GM19025 (cell line): ENCODE measurements around the gene FXR2.

ENCODE experiments used
- ATAC-seq: cut with Tn5 transposase; IDR thresholded peaks from one replicate; pipeline ENCODE4 v1.9.1; 2021; ENCODE audit warnings: mild to moderate bottlenecking, low read depth, moderate library complexity; ENCODE audit not compliant: unreplicated experiment

Gene FXR2

DNA sequence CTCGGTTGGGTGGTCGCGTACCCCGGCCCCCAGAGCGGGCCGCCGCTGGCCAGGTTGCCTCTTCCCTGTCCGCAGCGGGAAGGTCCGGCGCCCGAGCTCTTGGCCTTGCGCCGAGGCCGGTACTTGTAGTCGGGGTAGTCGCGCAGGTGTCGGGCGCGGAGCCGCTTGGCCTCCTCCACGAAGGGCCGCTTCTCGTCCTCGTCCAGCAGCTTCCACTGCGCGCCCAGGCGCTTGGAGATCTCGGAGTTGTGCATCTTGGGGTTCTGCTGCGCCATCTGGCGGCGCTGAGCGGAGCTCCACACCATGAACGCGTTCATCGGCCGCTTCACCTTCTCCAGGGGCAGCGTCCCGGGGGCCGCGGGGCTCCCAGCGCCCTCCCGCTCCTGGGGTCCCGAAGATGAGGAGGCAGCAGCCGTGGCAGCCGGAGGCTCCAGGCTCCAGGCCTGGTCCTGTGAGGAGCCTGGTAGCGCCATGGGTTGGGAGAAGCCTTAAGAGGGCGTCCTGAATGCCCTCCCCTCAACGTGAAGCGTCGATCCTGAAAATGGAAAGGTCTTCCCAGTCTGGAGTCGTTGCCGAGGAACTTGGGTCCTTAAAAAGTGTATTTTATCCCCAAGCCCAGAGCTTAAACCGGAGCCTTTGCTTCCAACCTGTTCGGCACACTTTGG is 25.4 kb downstream of the FXR2 start:
- ATAC-seq = no peak

DNA sequence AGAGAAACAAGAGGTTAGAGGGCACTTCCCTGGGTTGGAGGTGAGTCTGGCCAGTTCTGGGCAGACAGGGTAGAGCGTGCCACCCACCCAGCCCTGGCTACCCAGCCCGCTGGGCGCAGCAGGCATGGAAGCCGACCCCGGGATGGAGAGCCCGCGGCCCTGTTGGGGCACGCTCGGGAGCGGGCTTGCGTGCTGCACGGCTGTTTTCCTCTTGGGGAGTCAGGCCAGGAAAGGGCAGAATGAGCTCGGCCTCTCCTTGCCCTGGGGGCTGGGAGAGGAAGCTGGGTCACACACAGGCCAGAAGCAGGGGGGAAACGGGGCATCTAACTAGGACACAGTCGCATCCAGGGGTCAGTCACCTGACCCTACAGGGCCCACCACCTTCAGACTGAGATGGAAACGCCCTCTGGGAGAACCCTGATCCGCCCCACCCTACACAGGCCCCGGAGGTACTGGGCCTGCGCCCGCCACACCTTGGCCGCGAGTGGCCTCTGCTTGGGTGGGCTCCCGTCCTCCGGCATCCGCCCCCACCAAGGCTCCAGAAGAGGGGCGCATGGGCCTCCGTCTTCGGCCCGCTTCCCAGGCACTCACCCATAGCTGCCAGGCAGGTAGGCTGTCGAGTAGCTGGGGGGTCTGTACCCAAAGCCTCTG is 26.0 kb downstream of the FXR2 start:
- ATAC-seq = no peak

DNA sequence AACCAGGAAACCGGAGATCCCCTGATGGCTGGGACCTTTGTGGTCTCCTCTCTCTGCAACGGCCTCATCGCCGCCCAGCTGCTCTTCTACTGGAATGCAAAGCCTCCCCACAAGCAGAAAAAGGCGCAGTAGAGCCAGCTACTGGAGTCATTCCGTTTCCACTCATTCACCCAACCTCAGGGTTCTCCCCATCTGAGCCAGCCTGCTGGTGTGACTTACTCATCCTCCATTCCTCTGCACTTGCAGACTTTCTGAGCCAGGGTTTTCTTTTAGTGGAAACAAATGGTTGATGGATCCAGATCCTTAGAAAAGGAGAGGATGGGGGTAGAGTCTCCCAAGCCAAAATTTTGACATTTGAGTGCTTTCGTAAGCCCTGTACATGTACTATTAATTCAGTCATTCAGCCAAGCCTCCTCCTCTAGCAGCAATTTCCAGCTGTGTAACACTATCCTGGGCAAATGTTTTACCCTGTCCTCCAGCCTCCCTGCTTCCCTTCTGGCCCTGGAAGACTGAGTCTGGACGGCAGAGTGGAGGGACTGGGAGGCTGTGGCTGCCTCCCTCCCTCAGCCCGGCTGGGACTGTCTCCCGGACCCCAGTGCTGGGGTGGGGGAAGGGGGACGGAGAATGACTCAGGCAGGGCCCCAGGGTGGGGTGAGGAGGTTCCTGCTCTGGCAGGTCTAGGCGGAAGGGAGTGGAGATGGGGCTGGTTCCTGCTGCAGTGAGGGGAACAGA is 27.1 kb downstream of the FXR2 start:
- no peak for ATAC-seq

DNA sequence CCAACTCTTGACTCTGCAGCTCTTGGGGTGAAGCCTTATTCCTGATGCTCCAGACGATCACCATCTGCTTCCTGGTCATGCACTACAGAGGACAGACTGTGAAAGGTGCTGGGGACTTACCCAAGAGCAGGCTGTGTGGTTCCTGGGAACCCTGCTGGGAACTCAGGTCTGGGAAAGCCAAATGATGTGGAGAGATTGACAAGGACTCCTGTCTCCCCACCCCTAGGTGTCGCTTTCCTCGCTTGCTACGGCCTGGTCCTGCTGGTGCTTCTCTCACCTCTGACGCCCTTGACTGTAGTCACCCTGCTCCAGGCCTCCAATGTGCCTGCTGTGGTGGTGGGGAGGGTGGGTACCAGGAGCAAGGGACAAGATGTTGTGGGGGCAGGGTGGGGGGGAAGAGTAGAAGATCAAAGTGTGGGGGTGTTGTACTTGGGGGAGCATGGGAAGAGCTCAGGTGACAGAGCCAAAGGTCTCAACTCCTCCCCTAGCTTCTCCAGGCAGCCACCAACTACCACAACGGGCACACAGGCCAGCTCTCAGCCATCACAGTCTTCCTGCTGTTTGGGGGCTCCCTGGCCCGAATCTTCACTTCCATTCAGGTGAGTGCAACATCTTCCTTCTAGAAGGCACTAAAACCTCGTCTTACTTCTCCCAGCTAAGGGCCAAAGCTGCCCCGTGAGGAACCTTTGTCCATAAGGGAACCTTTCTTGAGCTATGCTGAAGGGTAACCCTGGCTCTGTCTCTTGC is 27.9 kb downstream of the FXR2 start:
- ATAC-seq = no peak

DNA sequence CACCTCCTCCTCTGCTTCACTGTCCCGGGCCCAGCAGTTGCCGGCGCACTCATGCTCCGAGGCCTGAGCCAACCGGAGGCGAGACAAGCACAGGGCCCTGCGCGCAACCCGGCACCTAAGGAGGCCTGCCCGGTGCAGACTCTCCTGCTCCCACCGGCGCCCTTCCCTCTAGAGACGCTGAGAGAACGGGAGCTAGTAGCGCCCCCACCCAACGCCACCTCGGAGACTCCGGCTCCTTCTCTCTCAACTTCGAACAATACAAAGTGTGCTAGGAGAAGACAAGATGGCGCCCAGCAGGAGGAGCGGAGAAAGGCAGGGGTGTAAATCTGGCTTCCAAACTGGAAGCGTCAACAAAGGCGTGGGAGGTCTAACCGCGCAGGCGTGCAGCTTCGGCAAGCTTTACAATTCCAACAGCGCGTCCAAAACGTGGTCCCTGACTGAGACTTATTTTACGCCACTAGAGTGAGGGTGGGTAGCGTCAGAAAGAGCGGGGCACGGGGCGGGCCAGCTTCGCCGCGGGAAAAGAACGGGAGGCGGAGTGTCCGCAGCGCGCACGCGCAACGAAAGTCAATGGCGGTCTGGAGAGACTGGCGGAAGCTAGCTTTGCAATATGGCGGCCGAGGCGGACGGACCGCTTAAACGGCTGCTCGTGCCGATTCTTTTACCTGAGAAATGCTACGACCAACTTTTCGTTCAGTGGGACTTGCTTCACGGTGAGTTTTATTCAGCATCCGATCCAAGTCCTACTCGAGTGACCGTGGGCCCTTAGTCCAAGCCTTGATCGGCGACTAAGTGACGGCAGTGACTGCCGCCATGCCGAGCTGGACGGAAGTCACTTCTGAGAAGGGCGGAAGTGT is 31.2 kb downstream of the FXR2 start, which contains the start of gene MPDU1:
Gene MPDU1 (plus strand): TSS at position 600 of the 857 bp plus-strand sequence. CDS start 11 bp downstream, at position 611.
- peak; percentile 70 for ATAC-seq

DNA sequence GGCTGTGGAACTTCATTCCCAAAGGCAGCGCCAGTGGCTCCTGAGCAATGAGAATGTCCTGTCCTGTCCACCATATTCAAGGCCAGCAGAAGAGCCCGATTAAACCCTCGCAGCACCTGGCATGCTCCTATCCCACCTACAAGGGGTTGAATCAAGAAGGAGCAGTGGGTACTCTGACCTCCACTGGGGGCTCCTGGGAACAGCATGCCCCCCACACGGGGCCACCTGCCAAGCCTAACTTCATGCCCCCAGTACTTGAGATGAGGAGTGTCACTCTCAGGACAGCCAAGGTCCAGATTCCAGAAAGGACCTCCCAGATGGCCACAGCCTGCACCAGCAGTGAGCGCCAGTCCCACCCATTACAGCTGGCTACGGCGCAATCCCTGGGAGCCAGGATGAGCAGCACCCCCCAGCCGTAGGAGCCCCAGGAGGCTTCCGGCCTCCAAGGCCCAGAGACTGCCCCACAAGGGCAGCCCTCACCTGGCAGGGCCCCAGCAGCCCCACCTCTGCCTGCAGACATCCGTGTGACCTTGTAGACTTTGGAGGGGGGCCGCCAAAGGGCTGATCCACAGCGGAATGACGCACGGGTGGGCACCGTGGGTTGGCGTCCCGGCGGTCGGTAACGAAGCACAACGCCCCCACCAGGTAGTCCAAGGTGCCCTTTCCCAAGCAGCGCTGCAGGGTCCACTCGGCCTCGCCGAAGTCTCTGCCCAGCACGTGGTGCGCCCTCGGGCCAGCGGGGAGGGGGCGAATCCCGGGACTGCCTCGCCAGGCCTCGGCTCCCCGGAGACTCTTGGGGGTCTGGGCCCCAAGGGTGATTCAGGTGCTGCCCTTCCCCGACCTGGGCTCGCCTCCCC is 32.1 kb downstream of the FXR2 start:
- no peak for ATAC-seq

DNA sequence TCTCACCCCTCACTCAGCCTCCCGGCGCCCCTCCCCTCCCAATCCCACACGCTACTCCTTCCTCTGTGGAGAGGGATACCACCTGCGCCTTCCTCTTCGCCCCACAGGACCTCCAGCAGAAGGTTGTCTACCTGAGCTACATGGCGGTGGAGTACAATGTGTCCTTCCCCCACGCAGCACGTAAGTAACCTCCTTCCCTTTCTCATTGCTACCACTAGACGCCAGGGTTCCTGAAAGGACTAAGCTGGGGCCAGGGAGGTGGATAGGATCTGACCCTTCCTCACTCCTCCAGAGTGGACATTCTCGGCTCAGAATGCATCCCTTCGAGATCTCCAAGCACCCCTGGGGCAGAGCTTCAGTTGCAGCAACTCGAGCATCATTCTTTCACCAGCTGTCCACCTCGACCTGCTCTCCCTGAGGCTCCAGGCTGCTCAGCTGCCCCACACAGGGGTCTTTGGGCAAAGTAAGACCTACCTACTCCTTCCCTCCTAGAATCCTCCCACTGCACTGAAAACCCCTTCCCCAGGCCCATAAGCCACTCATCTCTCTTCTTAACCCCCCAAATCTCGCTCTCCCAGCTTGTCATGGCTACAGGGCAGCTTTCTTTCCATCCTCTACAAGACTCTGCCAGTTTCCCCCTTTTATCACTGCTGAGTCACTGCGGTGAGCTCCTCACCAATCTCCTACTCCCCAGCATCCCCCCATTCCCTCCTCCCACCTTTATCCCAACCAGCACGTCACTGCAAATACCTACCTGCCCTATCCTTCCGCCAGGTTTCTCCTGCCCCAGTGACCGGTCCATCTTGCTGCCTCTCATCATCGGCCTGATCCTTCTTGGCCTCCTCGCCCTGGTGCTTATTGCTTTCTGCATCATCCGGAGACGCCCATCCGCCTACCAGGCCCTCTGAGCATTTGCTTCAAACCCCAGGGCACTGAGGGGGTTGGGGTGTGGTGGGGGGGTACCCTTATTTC is 33.8 kb downstream of the FXR2 start:
- ATAC-seq = no peak

DNA sequence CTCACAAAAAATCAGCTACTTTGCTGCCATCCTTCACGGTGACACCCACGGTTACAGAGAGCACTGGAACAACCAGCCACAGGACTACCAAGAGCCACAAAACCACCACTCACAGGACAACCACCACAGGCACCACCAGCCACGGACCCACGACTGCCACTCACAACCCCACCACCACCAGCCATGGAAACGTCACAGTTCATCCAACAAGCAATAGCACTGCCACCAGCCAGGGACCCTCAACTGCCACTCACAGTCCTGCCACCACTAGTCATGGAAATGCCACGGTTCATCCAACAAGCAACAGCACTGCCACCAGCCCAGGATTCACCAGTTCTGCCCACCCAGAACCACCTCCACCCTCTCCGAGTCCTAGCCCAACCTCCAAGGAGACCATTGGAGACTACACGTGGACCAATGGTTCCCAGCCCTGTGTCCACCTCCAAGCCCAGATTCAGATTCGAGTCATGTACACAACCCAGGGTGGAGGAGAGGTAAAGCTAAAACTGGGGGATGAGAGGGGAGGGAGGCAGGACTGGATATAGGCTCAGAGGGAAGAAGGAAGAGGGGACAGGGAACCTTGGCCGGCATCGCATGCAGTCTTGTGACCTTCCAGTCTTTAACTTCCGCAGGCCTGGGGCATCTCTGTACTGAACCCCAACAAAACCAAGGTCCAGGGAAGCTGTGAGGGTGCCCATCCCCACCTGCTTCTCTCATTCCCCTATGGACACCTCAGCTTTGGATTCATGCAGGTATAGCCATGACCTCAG is 34.7 kb downstream of the FXR2 start:
- ATAC-seq = no peak

DNA sequence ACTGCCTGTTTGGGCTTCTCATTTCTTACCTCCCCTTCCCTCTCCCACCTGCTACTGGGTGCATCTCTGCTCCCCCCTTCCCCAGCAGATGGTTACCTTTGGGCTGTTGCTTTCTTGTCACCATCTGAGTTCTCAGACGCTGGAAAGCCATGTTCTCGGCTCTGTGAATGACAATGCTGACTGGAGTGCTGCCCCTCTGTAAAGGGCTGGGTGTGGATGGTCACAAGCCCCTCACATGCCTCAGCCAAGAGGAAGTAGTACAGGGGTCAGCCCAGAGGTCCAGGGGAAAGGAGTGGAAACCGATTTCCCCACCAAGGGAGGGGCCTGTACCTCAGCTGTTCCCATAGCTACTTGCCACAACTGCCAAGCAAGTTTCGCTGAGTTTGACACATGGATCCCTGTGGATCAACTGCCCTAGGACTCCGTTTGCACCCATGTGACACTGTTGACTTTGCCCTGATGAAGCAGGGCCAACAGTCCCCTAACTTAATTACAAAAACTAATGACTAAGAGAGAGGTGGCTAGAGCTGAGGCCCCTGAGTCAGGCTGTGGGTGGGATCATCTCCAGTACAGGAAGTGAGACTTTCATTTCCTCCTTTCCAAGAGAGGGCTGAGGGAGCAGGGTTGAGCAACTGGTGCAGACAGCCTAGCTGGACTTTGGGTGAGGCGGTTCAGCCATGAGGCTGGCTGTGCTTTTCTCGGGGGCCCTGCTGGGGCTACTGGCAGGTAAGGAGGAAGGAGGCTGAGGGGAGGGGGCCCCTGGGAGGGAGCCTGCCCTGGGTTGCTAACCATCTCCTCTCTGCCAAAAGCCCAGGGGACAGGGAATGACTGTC is 35.5 kb downstream of the FXR2 start, which contains the start of gene CD68:
Gene CD68 (plus strand): TSS at position 638 of the 833 bp plus-strand sequence. CDS start 40 bp downstream, at position 678.
- peak; percentile 34 for ATAC-seq

DNA sequence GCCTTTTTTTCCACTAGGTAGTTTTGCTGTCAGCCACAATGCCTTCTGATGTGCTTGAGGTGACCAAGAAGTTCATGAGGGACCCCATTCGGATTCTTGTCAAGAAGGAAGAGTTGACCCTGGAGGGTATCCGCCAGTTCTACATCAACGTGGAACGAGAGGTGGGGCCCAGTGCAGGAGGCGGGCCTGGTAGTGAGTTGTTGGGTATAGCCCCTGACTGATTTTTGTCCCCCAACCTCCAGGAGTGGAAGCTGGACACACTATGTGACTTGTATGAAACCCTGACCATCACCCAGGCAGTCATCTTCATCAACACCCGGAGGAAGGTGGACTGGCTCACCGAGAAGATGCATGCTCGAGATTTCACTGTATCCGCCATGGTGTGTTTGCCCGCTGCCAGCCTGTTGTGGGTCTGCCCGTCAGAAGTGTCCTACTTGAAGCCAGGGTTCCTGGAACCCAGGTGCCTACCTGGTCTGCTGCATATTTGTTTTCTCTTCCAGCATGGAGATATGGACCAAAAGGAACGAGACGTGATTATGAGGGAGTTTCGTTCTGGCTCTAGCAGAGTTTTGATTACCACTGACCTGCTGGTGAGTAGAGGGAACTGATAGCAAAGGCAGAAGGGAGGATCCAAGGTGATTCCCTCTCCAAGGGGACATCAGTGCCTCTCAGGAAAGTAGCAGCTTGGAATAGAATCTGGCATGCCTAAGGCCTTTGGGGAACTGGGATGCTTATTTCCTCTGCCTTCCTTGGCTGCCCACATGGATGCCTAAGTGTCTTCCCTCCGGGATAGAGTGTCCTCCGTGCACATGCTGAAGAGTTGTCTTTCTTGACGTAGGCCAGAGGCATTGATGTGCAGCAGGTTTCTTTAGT is 37.1 kb downstream of the FXR2 start:
- ATAC-seq = no peak

DNA sequence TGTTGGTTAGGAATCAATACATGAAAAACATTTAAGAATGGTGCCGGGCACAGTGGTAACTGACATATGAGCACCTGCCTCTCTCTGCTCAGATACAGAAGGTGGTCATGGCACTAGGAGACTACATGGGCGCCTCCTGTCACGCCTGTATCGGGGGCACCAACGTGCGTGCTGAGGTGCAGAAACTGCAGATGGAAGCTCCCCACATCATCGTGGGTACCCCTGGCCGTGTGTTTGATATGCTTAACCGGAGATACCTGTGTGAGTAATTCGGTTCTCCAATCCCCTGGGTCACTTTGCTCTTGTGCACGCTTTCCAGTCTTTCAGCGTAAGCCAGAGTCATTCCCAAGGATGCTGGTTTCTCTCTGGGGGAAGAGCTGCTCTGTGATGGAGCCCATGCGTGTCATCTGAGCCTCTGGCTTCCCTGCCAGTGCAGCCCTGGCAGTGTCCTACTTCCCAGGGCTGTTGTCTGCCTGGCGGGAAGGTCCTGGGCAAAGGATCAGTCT is 38.2 kb downstream of the FXR2 start:
- no peak for ATAC-seq

DNA sequence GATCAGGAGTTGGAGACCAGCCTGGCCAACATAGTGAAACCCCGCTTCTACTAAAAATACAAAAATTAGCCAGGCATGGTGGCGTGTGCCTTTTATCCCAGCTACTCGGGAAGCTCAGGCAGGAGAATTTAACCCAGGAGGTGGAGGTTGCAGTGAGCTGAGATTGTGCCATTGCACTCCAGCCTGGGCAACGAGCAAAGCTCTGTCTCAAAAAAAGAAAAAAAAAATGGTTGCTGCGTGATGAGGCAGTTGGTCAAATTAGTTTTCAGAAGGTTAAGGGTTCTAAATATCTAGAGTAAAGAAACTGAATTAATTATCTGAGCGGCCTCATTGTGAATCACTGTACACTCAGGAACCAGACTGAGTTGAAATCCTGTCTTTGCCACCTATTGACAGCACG is 38.7 kb downstream of the FXR2 start:
- no peak for ATAC-seq

DNA sequence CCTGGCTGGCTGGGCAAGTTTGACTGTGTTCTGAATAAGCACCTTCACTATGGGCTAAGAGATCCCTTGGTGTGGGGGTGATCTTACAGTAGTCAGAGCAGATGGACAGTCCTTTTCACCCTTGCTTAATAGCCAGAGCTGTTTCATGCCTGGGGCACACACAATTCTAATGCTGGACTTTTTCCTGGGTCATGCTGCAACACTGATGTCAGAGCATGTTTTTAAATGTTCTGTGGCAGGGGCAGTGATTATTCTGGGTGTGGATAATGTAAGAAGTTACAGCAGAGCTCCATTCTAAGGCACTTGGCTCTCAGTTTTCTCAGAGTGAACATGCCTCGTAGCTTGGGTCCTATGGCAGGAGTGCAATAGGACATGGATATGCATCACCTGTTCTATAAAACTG is 39.2 kb downstream of the FXR2 start:
- no peak for ATAC-seq

DNA sequence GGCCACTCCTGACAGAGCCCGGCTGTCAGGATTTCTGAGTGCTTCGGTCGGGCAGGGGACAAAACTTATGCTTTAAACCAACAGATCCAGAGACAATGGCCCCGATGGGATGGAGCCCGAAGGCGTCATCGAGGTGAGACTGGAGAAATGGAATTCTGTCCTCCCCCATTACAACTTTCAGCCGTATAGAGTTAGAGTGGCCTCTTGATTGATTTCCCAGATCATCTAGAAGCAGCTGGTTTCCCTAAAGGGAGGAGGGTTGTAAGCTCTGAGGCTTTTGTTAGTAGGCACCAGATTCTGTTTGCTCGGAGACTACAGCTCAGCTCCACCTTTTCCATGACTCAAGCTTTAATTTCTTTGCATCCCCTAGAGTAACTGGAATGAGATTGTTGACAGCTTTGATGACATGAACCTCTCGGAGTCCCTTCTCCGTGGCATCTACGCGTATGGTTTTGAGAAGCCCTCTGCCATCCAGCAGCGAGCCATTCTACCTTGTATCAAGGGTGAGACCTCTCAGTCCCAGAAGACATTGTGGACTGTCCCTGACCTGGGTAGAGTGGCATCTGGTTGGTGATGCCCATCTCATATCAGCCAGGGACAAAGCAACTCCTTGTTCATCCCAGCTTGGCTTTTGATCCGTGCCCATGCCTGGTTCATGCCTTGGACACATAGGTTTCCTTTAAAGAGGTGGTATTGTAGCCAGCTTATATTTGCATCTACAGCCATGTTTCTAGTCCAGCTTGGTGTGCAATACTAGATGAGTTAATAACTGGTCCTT is 40.3 kb downstream of the FXR2 start:
- no peak for ATAC-seq
